Heart right ventricle (tissue), 16 donors: Measurements from ENCODE around the gene TMEM225B. TPM values are rescaled to one million over a fixed set of nuclear protein-coding genes. Genes with fewer than 3 reads are reported as not detected.
"Not testable (repeated sequence)": the region's sequence is repeated elsewhere in the genome, so short reads cannot be mapped to it uniquely, and the experiment has no call there.

Experiments
- ATAC-seq, 8 donors: fragments of 200-7000 bp; cut with Tn5 transposase; one replicate each; pipeline ENCODE4 v1.9.1; 2020; ENCODE audit warnings: mild to moderate bottlenecking in 8 of 8, moderate library complexity in 8 of 8, moderate number of reproducible peaks in 1 of 8
- DNase-seq, 2 donors: peaks; one replicate each; pipeline ENCODE4 v3.0.0-alpha.2; 2020
- H3K27ac ChIP-seq, 10 donors: fragments of 200-600 bp; sonication (generic) in 2 of 10; one replicate each; pipeline versions ENCODE4 v1.5.0 to v1.8.0; 2020 to 2022; ENCODE audit warnings: mild to moderate bottlenecking in 3 of 10
- H3K27me3 ChIP-seq, 7 donors: fragments of 200-600 bp; one replicate each; pipeline ENCODE4 v1.8.0; 2021 to 2022; ENCODE audit warnings: mild to moderate bottlenecking in 2 of 7
- H3K36me3 ChIP-seq, 9 donors: fragments of 200-600 bp; sonication (generic) in 1 of 9; one replicate each; pipeline versions ENCODE4 v1.5.0 to v1.8.0; 2020 to 2022; ENCODE audit warnings: mild to moderate bottlenecking in 2 of 9
- H3K4me1 ChIP-seq, 9 donors: fragments of 200-600 bp; sonication (generic) in 1 of 9; one replicate each; pipeline versions ENCODE4 v1.5.0 to v1.8.0; 2020 to 2022; ENCODE audit warnings: mild to moderate bottlenecking in 4 of 9
- H3K4me3 ChIP-seq, 10 donors: fragments of 200-600 bp; sonication (generic) in 2 of 10; one replicate each; pipeline versions ENCODE4 v1.5.0 to v1.8.0; 2020 to 2022; ENCODE audit warnings: mild to moderate bottlenecking in 7 of 10, moderate library complexity in 2 of 10
- H3K9me3 ChIP-seq, 11 donors: fragments of 200-600 bp in 10 of 11; sonication (generic) in 2 of 11; one replicate each; pipeline versions ENCODE4 v1.5.0 to v1.8.0; 2013 to 2022; ENCODE audit warnings: mild to moderate bottlenecking in 2 of 11, control low read depth in 1 of 11, moderate library complexity in 1 of 11
- WGBS, 2 donors: extraction: QIAGEN DNeasy Blood & Tissue Kit; methylation state at CpG; one replicate each; pipeline ENCODE4 v1.1.7; 2013; ENCODE audit warnings: inconsistent platforms in 1 of 2; 5-methylcytosine and 5-hydroxymethylcytosine counted together
- intact Hi-C, 10 donors: fragments of 100-400 bp; cut with DNase I; formaldehyde crosslinking; loops; one replicate each; pipeline versions ENCODE4 v1.11.1 to v1.14.2; 2022
- polyA plus RNA-seq, 2 donors: library from polyadenylated mRNA; stranded (reverse); fragments of 200-250 nt; gene quantifications; one replicate each; pipeline ENCODE4 v1.2.3, GENCODE V29; 2013
- total RNA-seq, 10 donors: library from RNA; stranded (reverse); fragmentation: NEBNext Ultra II Directional in 3 of 10; extraction: Animal tissue kit (Norgen Biotek cat#: 25700) in 3 of 10; gene quantifications; one replicate each; pipeline versions ENCODE4 v1.2.1 to v1.2.4, GENCODE V29; 2021 to 2023
- TF ChIP-seq, protein P1 (sequence below), 9 donors: fragments of 200-600 bp; sonication (generic) in 2 of 9; IDR thresholded peaks; one replicate each; pipeline versions ENCODE4 v1.5.0 to v1.8.0; 2021 to 2022; ENCODE audit warnings: antibody characterized with exemption in 9 of 9, mild to moderate bottlenecking in 5 of 9, moderate library complexity in 1 of 9
- donor health status: Arrhythmogenic right ventricular cardiomyopathy.
- donor health status: ischemic (EF 13 %, LVEDD 7.1; RV severe dilation, severe dysfunction).
- donor health status: healthy with polysubstance abuse.
- donor health status: DM: no; HTN: yes; CAD: no.
- donor health status: DM: no; HTN: no; CAD: no.
- donor health status: ischemic (EF 25% LVEDD 6.9; RV normal size, moderate dysfunction).
- donor health status: ischemic (EF 25% LVEDD 5.7; RV mildly dilated, moderate dysfunction).
- donor health status: healthy.
- donor health status: DM: yes; HTN: yes; CAD: no.
- donor health status: Ischemic cardiomyopathy.
- donor health status: ischemic (EF 35%, LVEDD 5.7; RV mildly dilated, moderate dysfunction).
- donor health status: nonischemic (EF 11% LVEDD 7.7; RV severe dilation, severe dysfunction).
- donor health status: DM: yes; HTN: yes; CAD: no.
- donor health status: PGD.
- donor health status: ischemic (EF 29% LVEDD 5.4; RV normal size, mild dysfunction).
- donor health status: nonischemic (EF 23%, LVEDD 6.1; RV moderate dilation, normal function).

TMEM225B gene
- total and polyA plus RNA-seq, 12 donors, result 0.10 to 0.37 (median 0.23) TPM; not detected in 7

DNA sequence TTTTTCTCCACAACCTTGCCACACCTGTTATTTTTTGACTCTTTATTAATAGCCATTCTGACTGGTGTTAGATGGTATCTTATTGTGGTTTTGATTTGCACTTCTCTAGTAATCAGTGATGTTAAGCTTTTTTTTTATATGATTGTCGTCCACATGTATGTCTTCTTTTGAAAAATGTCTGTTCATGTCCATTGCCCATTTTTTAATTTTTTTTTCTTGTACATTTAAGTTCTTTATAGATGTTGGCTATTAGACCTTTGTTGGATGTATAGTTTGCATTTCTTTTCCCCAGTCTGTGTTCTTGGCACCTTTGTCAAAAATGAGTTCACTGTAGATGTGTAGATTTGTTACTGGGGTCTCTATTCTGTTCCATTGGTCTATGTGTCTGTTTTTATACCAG is 47.5 kb downstream of the TMEM225B start:
- Histone ChIP-seq H3K4me1 (no peaks in the 10 kb centered on the region), H3K36me3 (peaks cover 0 to 42% (median 3%) of the 10 kb centered on the region in 9 donors), H3K9me3 (peaks cover 0 to 15% (median 0%) of the 10 kb centered on the region in 11 donors), H3K27ac (no peak overlapping the region), H3K27me3 (no peaks in the 10 kb centered on the region), H3K4me3 (no peak overlapping the region)
- TF ChIP-seq, protein P1, sequence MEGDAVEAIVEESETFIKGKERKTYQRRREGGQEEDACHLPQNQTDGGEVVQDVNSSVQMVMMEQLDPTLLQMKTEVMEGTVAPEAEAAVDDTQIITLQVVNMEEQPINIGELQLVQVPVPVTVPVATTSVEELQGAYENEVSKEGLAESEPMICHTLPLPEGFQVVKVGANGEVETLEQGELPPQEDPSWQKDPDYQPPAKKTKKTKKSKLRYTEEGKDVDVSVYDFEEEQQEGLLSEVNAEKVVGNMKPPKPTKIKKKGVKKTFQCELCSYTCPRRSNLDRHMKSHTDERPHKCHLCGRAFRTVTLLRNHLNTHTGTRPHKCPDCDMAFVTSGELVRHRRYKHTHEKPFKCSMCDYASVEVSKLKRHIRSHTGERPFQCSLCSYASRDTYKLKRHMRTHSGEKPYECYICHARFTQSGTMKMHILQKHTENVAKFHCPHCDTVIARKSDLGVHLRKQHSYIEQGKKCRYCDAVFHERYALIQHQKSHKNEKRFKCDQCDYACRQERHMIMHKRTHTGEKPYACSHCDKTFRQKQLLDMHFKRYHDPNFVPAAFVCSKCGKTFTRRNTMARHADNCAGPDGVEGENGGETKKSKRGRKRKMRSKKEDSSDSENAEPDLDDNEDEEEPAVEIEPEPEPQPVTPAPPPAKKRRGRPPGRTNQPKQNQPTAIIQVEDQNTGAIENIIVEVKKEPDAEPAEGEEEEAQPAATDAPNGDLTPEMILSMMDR (IDR thresholded peaks at IDR 0.05), result no peak
- 94 to 96% methylated on average over 1 of the region's 1 CpG for WGBS, 2 donors
- intact Hi-C loops, result no loop called here
- DNase-seq (no peak), ATAC-seq (no peak)

DNA sequence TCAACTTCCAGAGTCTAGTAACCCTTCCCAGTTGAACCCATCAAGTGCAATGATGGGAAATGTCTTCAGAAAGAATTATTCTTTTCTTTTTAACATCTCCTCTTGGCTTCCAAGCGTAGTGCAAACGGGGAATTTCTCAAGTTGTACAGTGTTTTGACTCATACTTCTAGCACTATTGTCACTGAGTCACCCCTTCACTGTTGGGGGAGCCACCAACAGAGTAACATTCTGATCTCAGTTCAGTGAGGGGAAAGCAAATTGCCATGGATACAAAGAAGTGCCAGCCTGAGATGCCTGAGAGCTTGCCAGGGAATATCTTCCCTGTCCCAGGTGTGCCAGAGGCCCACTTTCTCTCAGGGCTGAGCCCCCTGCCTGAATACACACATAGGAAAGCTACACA is 50.8 kb downstream of the TMEM225B start:
- TF ChIP-seq, protein P1 (IDR thresholded peaks at IDR 0.05), result no peak
- H3K4me1 ChIP-seq, result no peaks in the 10 kb centered on the region
- no peak for DNase-seq
- peaks cover 0 to 15% (median 0%) of the 10 kb centered on the region in 11 donors for H3K9me3 ChIP-seq
- H3K4me3 ChIP-seq, result no peak overlapping the region
- no peak for ATAC-seq
- WGBS, 2 donors, result 96% methylated on average over 2 of the region's 2 CpGs
- H3K27ac ChIP-seq, result no peak overlapping the region
- intact Hi-C loops, result no loop called here
- no peaks in the 10 kb centered on the region for H3K27me3 ChIP-seq
- H3K36me3 ChIP-seq, result peaks cover 0 to 44% (median 3%) of the 10 kb centered on the region in 9 donors

DNA sequence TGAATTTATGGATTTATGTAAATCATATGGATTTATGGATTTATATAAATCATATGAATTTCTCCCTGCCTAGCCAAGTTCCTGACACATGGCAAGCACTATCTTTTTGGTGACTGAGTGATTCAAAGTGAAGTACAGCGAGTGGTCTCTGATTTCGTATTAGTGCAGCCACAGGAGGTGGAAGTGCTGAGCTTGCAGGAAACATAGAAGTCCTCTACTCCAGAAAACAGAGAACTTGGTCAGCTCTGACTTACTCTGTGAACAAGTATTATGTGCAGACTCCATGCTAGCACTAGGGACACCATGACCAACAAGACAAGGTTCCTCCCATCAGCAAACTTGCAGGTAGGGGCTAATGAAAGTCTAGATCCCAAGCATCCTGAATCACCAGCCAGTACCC is 53.2 kb downstream of the TMEM225B start:
- Histone ChIP-seq H3K27ac (no peak overlapping the region), H3K27me3 (no peaks in the 10 kb centered on the region), H3K4me3 (no peak overlapping the region), H3K36me3 (peaks cover 0 to 22% (median 0%) of the 10 kb centered on the region in 9 donors), H3K9me3 (peaks cover 0 to 8% (median 0%) of the 10 kb centered on the region in 11 donors), H3K4me1 (no peaks in the 10 kb centered on the region)
- 95 to 99% methylated on average over 2 of the region's 2 CpGs for WGBS, 2 donors
- DNase-seq (no peak), ATAC-seq (no peak)
- TF ChIP-seq, protein P1 (IDR thresholded peaks at IDR 0.05), result no peak
- intact Hi-C loops, result no loop called here

DNA sequence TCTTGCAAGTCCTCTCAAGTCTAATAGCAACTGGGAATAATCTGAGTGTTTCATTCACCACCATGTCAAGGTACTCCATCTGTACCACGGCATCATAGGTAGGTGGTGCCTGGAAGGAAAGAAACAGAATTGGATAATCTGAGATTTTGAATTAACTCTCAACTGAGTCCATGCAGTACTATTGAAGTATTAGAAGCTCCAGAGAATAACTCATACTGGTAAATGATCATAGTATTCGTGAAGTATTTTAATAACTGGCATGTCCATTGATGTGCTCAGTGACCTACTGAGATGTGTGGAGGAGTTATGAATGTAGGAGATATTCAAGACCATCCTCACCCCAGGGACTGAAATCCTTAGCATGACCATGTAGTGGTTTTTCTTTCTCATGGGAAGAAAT is 54.6 kb downstream of the TMEM225B start:
- WGBS, 2 donors, result 94 to 99% methylated on average over 2 of the region's 2 CpGs
- ATAC-seq (no peak), DNase-seq (no peak)
- peaks cover 0 to 13% (median 0%) of the 10 kb centered on the region in 11 donors for H3K9me3 ChIP-seq
- H3K27ac ChIP-seq, result no peak overlapping the region
- no peaks in the 10 kb centered on the region for H3K4me1 ChIP-seq
- H3K36me3 ChIP-seq, result peaks cover 0 to 16% (median 0%) of the 10 kb centered on the region in 9 donors
- intact Hi-C loops, result no loop called here
- H3K27me3 ChIP-seq, result no peaks in the 10 kb centered on the region
- TF ChIP-seq, protein P1 (IDR thresholded peaks at IDR 0.05), result no peak
- H3K4me3 ChIP-seq, result no peak overlapping the region

DNA sequence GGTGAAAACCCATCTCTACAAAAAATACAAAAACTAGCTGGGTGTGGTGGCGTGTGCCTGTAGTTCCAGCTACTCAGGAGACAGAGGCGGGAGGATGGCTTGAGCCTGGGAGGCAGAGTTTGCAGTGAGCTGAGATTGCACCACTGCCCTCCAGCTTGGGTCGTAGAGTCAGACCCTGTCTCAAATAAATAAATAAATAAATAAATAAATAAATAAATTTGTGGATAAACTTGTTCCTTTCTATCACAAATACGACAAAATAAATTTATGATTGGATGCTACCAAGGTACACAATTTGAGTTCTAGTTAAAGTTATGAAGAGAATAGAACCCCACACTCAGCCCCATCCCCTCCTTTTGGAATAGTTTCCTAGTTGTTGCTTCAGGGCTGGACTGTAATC is 55.2 kb downstream of the TMEM225B start:
- H3K4me1 ChIP-seq, intact Hi-C loops, DNase-seq, H3K4me3 ChIP-seq, H3K27ac ChIP-seq, ATAC-seq, H3K27me3 ChIP-seq: not testable (repeated sequence)
- peaks cover 0 to 16% (median 0%) of the 10 kb centered on the region in 11 donors for H3K9me3 ChIP-seq
- 98 to 99% methylated on average over 4 of the region's 4 CpGs for WGBS, 2 donors
- H3K36me3 ChIP-seq, result peaks cover 0 to 16% (median 0%) of the 10 kb centered on the region in 9 donors
